ENCODE data around the gene IKZF1. TPM values are rescaled to one million over a fixed set of nuclear protein-coding genes. Genes with fewer than 3 reads are reported as not detected.

The IKZF1 gene
- total RNA-seq, 1 donor from 2014 or later: 0.11 TPM

DNA sequence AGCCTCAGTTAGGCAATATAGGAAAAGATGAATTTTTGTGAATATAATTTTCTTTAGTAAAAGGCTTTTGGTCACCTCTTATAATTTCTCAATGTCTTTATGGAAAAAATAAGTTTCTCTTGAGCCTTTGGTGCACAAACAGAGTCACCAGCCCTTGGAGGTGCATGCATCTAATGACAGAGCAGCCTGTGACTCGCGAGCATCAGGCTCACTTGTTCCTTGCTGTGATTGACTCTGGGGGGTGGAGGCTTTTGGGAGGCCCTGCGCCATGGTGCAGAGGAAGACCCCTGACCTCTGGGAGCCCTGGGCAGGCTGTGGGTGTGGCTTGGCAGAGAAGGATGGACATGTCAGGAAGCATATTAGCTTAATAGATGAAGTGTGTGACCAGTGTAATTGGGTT, 85.4 kb downstream of the IKZF1 start:
- H3K4me1 ChIP-seq: no peaks in the 10 kb centered on the region
- H3F3A ChIP-seq (ENCODE audit: low read depth): no peaks in the 10 kb centered on the region
- no peak overlapping the region for H3K27ac ChIP-seq
- Mint-ChIP-seq H3K4me3 (no peak overlapping the region), H3K4me1 (peaks cover 5% of the 10 kb centered on the region), H3K36me3 (no peaks in the 10 kb centered on the region), H3K9me3 (peaks cover 5% of the 10 kb centered on the region), H3K27ac (no peak overlapping the region), H3K27me3 (ENCODE audit: insufficient read depth, low read depth) (peaks cover 6% of the 10 kb centered on the region)
- no peak for DNase-seq (ENCODE audit: low spot score)
- H3K27me3 ChIP-seq: no peaks in the 10 kb centered on the region
- no peak overlapping the region for H2AFZ ChIP-seq (replicated peaks)
- TF ChIP-seq EZH2 (IDR thresholded peaks at IDR 0.05) (no peak), EZH2phosphoT487 (IDR thresholded peaks at IDR 0.05) (no peak)
- TF ChIP-seq, protein P1, sequence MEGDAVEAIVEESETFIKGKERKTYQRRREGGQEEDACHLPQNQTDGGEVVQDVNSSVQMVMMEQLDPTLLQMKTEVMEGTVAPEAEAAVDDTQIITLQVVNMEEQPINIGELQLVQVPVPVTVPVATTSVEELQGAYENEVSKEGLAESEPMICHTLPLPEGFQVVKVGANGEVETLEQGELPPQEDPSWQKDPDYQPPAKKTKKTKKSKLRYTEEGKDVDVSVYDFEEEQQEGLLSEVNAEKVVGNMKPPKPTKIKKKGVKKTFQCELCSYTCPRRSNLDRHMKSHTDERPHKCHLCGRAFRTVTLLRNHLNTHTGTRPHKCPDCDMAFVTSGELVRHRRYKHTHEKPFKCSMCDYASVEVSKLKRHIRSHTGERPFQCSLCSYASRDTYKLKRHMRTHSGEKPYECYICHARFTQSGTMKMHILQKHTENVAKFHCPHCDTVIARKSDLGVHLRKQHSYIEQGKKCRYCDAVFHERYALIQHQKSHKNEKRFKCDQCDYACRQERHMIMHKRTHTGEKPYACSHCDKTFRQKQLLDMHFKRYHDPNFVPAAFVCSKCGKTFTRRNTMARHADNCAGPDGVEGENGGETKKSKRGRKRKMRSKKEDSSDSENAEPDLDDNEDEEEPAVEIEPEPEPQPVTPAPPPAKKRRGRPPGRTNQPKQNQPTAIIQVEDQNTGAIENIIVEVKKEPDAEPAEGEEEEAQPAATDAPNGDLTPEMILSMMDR (IDR thresholded peaks at IDR 0.05): no peak
- H3K36me3 ChIP-seq: no peaks in the 10 kb centered on the region
- H3K9ac ChIP-seq: no peak overlapping the region
- no peaks in the 10 kb centered on the region for H3K9me3 ChIP-seq (ENCODE audit: low read depth)
- H3K79me2 ChIP-seq (ENCODE audit: low read depth): no peaks in the 10 kb centered on the region
- H3K4me3 ChIP-seq: no peak overlapping the region
- no peak overlapping the region for H3K4me2 ChIP-seq
- no peaks in the 10 kb centered on the region for H4K20me1 ChIP-seq (ENCODE audit: low read depth)

- H3K27me3 ChIP-seq: no peaks in the 10 kb centered on the region
- Mint-ChIP-seq H3K9me3 (peaks cover 5% of the 10 kb centered on the region), H3K27me3 (ENCODE audit: insufficient read depth, low read depth) (peaks cover 6% of the 10 kb centered on the region), H3K4me3 (no peak overlapping the region), H3K4me1 (peaks cover 5% of the 10 kb centered on the region), H3K27ac (no peak overlapping the region), H3K36me3 (no peaks in the 10 kb centered on the region)
- DNase-seq (ENCODE audit: low spot score): no peak
- H3F3A ChIP-seq (ENCODE audit: low read depth): no peaks in the 10 kb centered on the region
- H3K79me2 ChIP-seq (ENCODE audit: low read depth): no peaks in the 10 kb centered on the region
- no peaks in the 10 kb centered on the region for H3K36me3 ChIP-seq
- H3K9ac ChIP-seq: no peak overlapping the region
- H3K4me1 ChIP-seq: no peaks in the 10 kb centered on the region
- no peak overlapping the region for H3K4me2 ChIP-seq
- TF ChIP-seq EZH2 (IDR thresholded peaks at IDR 0.05) (no peak), EZH2phosphoT487 (IDR thresholded peaks at IDR 0.05) (no peak)
- TF ChIP-seq, protein P1 (IDR thresholded peaks at IDR 0.05): no peak
- no peak overlapping the region for H3K27ac ChIP-seq
- H3K4me3 ChIP-seq: no peak overlapping the region
- H2AFZ ChIP-seq (replicated peaks): no peak overlapping the region
- H4K20me1 ChIP-seq (ENCODE audit: low read depth): no peaks in the 10 kb centered on the region
- no peaks in the 10 kb centered on the region for H3K9me3 ChIP-seq (ENCODE audit: low read depth)
Observed at GRCh38 chr7:50391386-50391785, 86.9 kb downstream of the IKZF1 start.

GRCh38 chr7:50393076-50393475, 88.6 kb downstream of the IKZF1 start:
- Histone ChIP-seq H3K79me2 (ENCODE audit: low read depth) (no peaks in the 10 kb centered on the region), H3K36me3 (no peaks in the 10 kb centered on the region), H3K4me3 (no peak overlapping the region), H3K4me2 (no peak overlapping the region), H3K27me3 (no peaks in the 10 kb centered on the region), H3K9me3 (ENCODE audit: low read depth) (no peaks in the 10 kb centered on the region), H3F3A (ENCODE audit: low read depth) (no peaks in the 10 kb centered on the region), H3K9ac (no peak overlapping the region), H3K4me1 (no peaks in the 10 kb centered on the region), H2AFZ (replicated peaks) (no peak overlapping the region), H3K27ac (no peak overlapping the region), H4K20me1 (ENCODE audit: low read depth) (no peaks in the 10 kb centered on the region)
- H3K9me3 Mint-ChIP-seq: peaks cover 5% of the 10 kb centered on the region
- H3K36me3 Mint-ChIP-seq: no peaks in the 10 kb centered on the region
- peaks cover 4% of the 10 kb centered on the region for H3K27me3 Mint-ChIP-seq (ENCODE audit: insufficient read depth, low read depth)
- DNase-seq (ENCODE audit: low spot score): no peak
- peaks cover 5% of the 10 kb centered on the region for H3K4me1 Mint-ChIP-seq
- TF ChIP-seq EZH2phosphoT487 (IDR thresholded peaks at IDR 0.05) (no peak), EZH2 (IDR thresholded peaks at IDR 0.05) (no peak)
- TF ChIP-seq, protein P1 (IDR thresholded peaks at IDR 0.05): no peak
- H3K4me3 Mint-ChIP-seq: no peak overlapping the region
- peak overlapping the region; percentile 39 for H3K27ac Mint-ChIP-seq

Data from neural progenitor cell (in vitro differentiated cells).